ENCODE data around the gene CEP192.

DNA sequence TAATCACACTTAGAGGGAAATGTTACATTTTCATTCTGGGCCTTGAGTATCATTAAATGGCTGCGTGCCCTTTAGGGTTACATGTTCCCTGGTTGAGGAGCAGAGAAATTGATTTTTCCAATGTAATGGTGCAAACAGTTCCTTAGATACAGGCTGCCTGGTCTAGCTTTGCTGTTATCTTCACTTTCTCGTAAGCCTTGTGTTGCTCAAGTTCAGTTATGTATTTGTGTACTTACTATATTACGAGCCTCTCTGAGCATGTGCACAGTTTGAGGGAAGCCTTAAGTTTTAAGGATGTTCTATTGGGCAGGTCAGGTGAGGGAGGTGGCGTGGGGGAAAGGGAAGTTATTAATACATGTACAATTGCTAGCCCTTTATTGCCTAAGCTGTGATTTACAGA is 23.7 kb downstream of the CEP192 start:
- TF ChIP-seq POLR2AphosphoS5 (IDR thresholded peaks at IDR 0.05; ENCODE audit: low read depth, low read length) (no peak), POLR2A (IDR thresholded peaks at IDR 0.05; ENCODE audit: low read depth, low read length) (no peak)
